T47D (cell line): ENCODE data around the gene NHS.

Source experiments
- DNase-seq, 2 experiments: peaks; one replicate each; pipeline versions ENCODE4 v3.0.0 to v3.0.0-alpha.2; 2011 to 2012; ENCODE audit warnings: low read depth in 1 of 2, low spot score in 1 of 2
- JUND ChIP-seq: IDR thresholded peaks from 2 replicates; pipeline ENCODE4 v1.6.1; 2012; ENCODE audit warnings: low read depth
- in situ Hi-C: cut with HindIII; loops from 2 replicates; pipeline ENCODE4 v1.10.0; 2016; ENCODE audit warnings: low sequenced_read_pairs, low pct_unique_long_range_greater_than_20kb

NHS gene

DNA sequence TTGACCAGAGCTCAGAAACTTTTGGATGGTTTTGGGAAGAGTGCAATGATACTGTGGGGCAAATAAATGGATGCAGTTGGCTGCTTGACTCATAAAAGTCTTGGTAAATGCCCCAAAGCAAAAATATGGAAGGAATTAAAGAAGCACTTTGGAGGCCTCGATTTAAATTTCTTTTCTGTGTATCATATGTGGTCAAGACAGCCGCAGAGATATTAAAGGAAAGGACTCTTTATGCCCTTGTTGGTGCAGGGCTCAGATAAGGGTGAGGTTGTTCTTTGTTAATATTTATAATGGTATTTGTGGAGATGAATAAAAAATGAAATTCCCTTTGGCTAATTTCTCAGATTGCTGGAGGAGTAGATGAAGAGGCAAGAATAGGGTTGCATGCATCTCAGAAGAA is 90.2 kb downstream of the NHS start:
- in situ Hi-C loops: no loop called here
- DNase-seq: no peak
- TF ChIP-seq JUND: no peak

DNA sequence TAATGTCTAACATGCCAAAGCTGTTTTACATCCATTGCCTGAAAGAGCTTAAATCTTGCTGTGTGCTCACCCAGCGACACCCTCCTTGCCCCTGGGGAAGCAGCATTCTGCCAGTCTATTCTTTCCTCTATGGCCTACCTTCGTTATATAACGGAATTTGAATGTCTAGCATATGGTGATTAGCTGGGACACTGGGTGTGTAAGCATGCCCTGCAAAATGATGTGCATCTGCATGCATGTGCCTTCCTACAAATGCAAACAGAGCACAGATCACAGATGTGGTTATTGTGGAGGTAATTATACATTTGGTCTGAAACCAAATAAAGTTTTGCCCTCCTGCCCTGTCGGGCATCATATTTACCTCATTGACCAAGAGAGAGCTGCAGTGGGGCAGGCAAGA is 90.8 kb downstream of the NHS start:
- in situ Hi-C loops: no loop called here
- TF ChIP-seq JUND: no peak

DNA sequence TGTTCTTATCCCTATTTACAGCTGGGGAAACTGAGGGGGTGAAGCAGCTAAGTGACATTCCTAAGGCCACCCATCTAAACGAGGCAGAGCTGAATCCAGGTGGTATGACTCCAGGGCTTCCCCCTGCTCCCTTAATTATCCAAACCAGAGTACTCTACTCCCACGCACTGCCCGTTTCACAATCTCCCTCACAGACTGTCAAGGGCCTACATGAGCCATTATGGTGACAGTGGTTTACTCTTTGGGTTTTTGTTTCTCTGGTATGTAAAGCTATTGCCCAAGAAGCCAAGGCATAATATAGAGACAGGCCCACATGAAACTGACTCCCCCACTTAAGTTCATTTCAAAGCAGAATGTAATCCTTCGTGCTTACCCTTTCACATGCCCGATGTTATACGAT is 95.1 kb downstream of the NHS start:
- TF ChIP-seq JUND: no peak
- in situ Hi-C loops: no loop called here
- DNase-seq: no peak

More for the DNA sequence above, 90.8 kb downstream of the NHS start:
- DNase-seq: no peak

- DNase-seq: no peak
- TF ChIP-seq JUND: no peak
- in situ Hi-C loops: no loop called here
These were observed 96.1 kb downstream of the NHS start for GRCh38 chrX:17471121-17471520.

DNA sequence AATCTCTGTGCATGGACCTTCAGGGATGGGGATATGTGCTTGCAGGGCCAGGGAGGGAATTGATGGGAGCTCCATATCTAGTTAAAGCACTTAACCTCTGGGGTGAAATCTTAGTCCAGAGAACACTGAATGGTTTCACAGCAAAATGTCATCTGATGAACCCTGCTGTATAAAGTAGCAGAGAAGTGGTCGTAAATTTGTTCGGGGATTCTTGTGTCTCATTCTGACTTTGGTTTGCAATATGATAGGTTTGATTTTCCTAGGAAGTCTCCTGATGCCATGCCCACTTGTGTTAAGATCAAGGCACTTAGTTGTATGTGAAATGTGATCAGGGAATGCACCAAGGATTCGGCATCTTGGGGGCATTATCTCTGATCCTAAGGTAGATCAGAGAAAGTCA is 96.9 kb downstream of the NHS start:
- in situ Hi-C loops: no loop called here
- no peak for DNase-seq
- TF ChIP-seq JUND: no peak

DNA sequence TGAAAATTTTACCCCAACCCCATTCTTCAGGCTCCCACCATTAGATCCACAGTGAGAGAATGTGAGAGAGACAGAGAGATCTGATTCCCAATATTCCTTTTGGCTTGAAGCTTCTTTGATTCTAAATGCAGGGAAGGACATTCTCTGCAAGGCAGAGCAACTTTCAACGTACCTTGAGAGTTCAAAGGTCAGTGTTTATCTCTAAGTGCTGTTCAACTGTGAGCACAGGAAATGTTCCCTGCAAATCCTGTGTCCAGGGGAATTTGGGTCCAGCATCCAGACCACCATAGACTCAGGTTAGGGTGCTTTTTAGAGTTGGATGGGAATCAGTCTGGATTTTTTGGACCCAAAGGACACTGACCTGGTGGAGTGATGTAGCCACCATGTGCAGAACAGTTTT is 97.4 kb downstream of the NHS start:
- no peak for DNase-seq
- in situ Hi-C loops: no loop called here
- TF ChIP-seq JUND: no peak

- TF ChIP-seq JUND: no peak
- in situ Hi-C loops: no loop called here
- no peak for DNase-seq
These were observed 98.0 kb downstream of the NHS start for GRCh38 chrX:17473021-17473420.

DNA sequence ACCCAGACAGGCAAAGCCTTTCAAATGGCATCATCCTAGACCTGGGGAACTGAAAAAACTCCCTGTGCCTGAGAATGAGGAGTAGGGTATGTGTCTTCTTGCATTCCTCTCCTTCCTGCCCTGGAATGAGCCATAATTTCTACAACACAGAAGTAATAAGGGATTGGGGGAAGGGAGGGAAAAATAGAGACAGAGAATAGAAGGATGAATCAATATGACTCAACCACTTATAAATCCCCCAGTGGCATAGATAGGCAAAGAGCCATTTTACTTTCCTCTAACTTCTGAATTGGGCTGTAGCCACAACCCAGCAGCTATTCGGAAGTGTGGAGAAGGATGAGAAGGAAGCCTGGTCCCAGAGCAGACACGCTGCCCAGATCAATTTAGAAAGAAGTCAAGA is 99.9 kb downstream of the NHS start:
- TF ChIP-seq JUND: no peak
- no peak for DNase-seq
- in situ Hi-C loops: no loop called here

DNA sequence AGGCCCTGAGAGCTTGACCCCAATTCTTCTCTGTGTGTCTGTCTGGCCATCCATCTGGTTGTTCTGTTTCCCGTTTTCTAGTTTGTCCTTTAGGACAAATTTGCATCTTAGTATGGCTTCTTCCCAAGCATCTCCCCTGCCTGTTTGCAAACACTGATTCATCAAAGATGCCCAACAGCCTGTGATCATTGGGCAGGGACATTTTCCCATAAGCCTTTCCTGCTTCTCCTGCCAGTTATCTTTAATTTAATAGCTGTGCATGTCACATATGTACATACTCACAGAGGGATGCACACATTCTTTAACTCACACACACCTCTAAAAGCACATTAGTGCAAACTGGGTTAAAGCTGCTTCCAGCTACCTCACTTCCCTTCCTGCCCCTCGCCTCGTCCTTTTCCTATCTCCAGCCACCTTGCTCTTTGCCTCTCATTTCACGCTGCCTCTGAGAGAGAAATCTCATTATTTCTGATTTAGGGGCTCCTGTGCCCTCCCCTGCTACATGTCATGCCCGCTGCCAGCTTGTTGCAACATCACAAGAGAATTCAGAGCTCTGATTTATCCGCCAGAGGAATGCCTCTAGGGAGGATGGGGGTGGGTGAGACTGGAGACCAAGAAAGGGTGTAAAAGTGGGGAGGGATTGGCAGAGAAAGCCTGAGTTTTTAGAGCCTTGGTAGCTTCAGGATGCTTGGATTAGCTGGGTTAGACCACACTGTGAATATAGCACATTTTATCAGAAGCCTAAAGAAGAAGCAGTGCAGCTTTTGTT is 100.6 kb downstream of the NHS start:
- TF ChIP-seq JUND: no peak
- in situ Hi-C loops: no loop called here
- no peak for DNase-seq

DNA sequence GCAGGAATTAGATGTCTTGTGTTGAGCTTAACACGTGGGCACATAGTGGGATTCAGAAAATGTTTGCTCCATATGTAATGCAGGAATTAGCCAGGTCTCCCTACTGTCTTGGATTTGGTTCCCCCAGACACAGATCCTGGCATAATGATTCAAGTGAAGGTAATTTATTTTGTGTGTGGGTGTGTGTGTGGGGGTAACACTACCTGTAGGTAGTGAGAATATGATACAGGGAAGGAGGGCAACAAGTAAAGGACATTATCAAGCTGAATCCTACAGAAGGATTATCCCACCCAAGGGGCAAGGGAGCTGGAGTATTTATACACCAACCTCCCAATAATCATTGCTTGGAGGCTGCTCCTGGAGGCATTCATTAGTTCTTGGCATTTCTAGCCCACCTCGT is 101.4 kb downstream of the NHS start:
- no peak for TF ChIP-seq JUND
- in situ Hi-C loops: no loop called here
- DNase-seq: no peak

DNA sequence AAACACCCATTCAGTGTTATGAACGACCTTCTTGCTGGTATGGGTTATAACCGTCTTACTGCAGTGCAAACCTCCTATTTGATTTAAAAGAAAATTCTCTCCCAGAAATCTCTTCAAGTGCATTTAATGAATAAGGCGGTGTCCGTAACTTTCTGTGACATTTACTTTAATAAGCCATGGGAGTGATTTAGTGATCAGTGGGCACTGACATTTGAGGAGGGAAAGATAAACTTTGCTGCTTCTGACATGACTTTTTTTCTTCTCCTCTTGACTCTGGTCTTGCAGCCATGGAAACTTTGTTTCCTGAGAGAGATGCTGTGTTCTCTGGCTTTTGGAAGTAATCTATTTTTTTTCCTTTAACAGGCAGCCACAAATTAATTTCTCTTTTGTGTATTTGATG is 106.1 kb downstream of the NHS start:
- DNase-seq: no peak
- in situ Hi-C loops: no loop called here
- no peak for TF ChIP-seq JUND

DNA sequence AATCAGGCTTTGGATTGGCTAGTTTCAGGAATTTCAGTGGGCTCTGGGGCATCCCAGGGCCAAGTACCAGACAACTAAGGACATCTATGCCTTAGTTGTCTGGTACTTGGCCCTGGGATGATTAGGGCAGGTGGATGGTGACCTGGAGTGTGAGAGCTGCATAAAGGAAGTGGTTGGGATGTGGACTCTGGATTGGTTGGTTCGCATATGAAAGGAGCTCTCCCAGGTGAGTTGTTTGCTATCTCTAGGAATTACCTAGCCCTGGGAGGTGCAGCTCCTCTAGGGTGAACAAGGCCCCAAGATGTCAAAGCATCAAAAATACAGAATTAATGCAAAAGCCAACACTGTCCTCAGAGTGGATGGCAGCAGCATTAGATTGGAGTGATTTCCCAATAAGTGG is 109.6 kb downstream of the NHS start:
- in situ Hi-C loops: no loop called here
- TF ChIP-seq JUND: no peak
- DNase-seq: no peak

DNA sequence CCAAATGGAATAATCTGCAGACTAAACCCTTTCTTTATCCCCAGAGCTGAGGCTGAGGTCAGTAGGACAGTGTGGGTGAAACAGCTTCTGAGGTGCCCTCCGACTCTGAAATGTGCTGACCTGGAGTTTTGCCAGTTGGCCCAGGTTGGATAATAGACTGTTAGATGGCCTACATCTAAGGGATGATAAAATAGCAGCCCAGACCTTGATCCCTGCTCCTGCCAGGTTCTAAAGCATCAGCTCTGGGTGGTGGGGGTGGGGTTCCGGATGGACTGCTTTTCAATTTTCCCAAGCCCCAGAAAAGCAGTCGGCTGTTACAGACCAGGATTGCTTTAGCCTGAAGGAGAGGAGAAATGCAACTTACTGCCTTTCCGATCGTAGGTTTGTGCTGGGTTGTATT is 110.4 kb downstream of the NHS start:
- no peak for TF ChIP-seq JUND
- in situ Hi-C loops: no loop called here

DNA sequence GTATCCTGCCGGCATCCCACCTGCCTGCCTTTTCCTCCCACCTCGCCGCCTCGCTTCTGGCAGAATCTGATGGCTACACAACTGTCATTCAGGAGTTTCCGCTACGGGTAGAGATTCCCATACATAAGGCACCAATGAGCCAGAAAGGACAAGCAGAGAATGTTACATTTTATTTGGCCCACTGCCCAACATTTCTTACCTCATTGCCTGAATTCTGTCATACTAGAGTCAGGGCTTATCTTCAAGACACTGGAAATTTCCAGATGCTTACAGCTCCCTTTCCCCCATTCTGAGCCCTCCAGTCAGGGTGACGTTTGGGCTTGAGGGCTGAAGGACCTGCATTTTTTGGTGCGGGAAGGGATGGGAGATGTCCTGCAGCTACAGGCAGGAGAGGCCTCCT is 113.0 kb downstream of the NHS start:
- no peak for DNase-seq
- in situ Hi-C loops: no loop called here
- no peak for TF ChIP-seq JUND

More for the DNA sequence above, 110.4 kb downstream of the NHS start:
- DNase-seq: no peak
